Prostate gland (tissue), 2 donors: Measurements from ENCODE around the gene EFR3B. TPM values are rescaled to one million over a fixed set of nuclear protein-coding genes. Genes with fewer than 3 reads are reported as not detected.

ENCODE experiments used
- DNase-seq: peaks from one replicate; pipeline ENCODE4 v3.0.0-alpha.2; 2019; ENCODE audit warnings: low spot score
- H3K27ac ChIP-seq, 2 donors: fragments of 200-600 bp; sonication (generic); 2 replicates each; pipeline ENCODE4 v1.5.1; 2017 to 2019
- H3K27me3 ChIP-seq: fragments of 200-600 bp; sonication (generic); replicated peaks from 2 replicates; pipeline ENCODE4 v1.5.1; 2019; ENCODE audit not compliant: insufficient read depth
- H3K36me3 ChIP-seq, 2 donors: fragments of 200-600 bp; sonication (generic); 1 replicate in 1 of 2; 2 replicates in 1 of 2; pipeline versions ENCODE4 v1.5.1 to v1.8.1; 2017 to 2019
- H3K4me1 ChIP-seq: fragments of 200-600 bp; sonication (generic); replicated peaks from 2 replicates; pipeline ENCODE4 v1.5.1; 2019
- H3K4me3 ChIP-seq, 2 donors: fragments of 200-600 bp; sonication (generic); 2 replicates each; pipeline ENCODE4 v1.5.1; 2017 to 2019
- H3K9me3 ChIP-seq: fragments of 200-600 bp; sonication (generic); 2 replicates; pipeline ENCODE4 v1.5.1; 2017
- CTCF ChIP-seq, 4 experiments: fragments of 200-600 bp in 2 of 4; fragments of 450-650 bp in 2 of 4; sonication (generic) in 2 of 4; IDR thresholded peaks; 1 replicate in 3 of 4; 2 replicates in 1 of 4; pipeline ENCODE4 v1.5.1; 2016 to 2019; ENCODE audit warnings: antibody characterized with exemption in 4 of 4, mild to moderate bottlenecking in 2 of 4, moderate library complexity in 2 of 4
- POLR2A ChIP-seq: fragments of 450-650 bp; IDR thresholded peaks from one replicate; pipeline ENCODE4 v1.6.1; 2016; ENCODE audit warnings: antibody characterized with exemption, mild to moderate bottlenecking
- POLR2AphosphoS5 ChIP-seq: sonication (generic); formaldehyde crosslinking; IDR thresholded peaks from one replicate; pipeline ENCODE4 v1.6.1; 2017; ENCODE audit warnings: antibody characterized with exemption
- WGBS: methylation state at CpG from one replicate; pipeline ENCODE4 v1.1.5; 2018; 5-methylcytosine and 5-hydroxymethylcytosine counted together
- intact Hi-C: fragments of 100-400 bp; cut with DNase I; formaldehyde crosslinking; loops from one replicate; pipeline ENCODE4 v1.14.2; 2022
- total RNA-seq, 2 donors: library from RNA; depleted of rRNA; stranded (reverse); fragments of >200 nt; gene quantifications; one replicate each; pipeline ENCODE4 v1.1.0, GENCODE V29; 2016

The EFR3B gene
- total RNA-seq, 2 donors from 2014 or later = 0.14 to 1.6 TPM

- Histone ChIP-seq H3K27ac (no peak overlapping the region), H3K36me3 (no peaks in the 10 kb centered on the region), H3K27me3 (no peaks in the 10 kb centered on the region), H3K9me3 (no peaks in the 10 kb centered on the region), H3K4me1 (no peaks in the 10 kb centered on the region), H3K4me3 (no peak overlapping the region)
- DNase-seq = no peak
- no peak for TF ChIP-seq POLR2AphosphoS5
- TF ChIP-seq CTCF (IDR thresholded peaks at IDR 0.05) = no peak
- TF ChIP-seq POLR2A = no peak
- 100% methylated on average over 2 of the region's 2 CpGs for WGBS
- intact Hi-C loops = no loop called here
Measured at GRCh38 chr2:25066455-25066854, 24.6 kb downstream of the EFR3B start.

GRCh38 chr2:25068217-25068616, 26.3 kb downstream of the EFR3B start:
- Histone ChIP-seq H3K27ac (no peak overlapping the region), H3K36me3 (no peaks in the 10 kb centered on the region), H3K4me1 (no peaks in the 10 kb centered on the region), H3K27me3 (no peaks in the 10 kb centered on the region), H3K4me3 (no peak overlapping the region), H3K9me3 (no peaks in the 10 kb centered on the region)
- WGBS = 65% methylated on average over 5 of the region's 5 CpGs
- no peak for DNase-seq
- TF ChIP-seq POLR2A (no peak), POLR2AphosphoS5 (no peak), CTCF (IDR thresholded peaks at IDR 0.05) (no peak)
- intact Hi-C loops = no loop called here

GRCh38 chr2:25071966-25072365, 30.1 kb downstream of the EFR3B start:
- no peak for DNase-seq
- no peaks in the 10 kb centered on the region for H3K27me3 ChIP-seq
- WGBS = 92% methylated on average over 8 of the region's 8 CpGs
- no peaks in the 10 kb centered on the region for H3K4me1 ChIP-seq
- TF ChIP-seq POLR2AphosphoS5 (no peak), POLR2A (no peak), CTCF (IDR thresholded peaks at IDR 0.05) (no peak)
- no peak overlapping the region for H3K27ac ChIP-seq
- H3K36me3 ChIP-seq = no peaks in the 10 kb centered on the region
- intact Hi-C loops = no loop called here
- H3K4me3 ChIP-seq = no peak overlapping the region
- H3K9me3 ChIP-seq = no peaks in the 10 kb centered on the region

- TF ChIP-seq CTCF (IDR thresholded peaks at IDR 0.05) (no peak), POLR2A (no peak), POLR2AphosphoS5 (no peak)
- Histone ChIP-seq H3K36me3 (no peaks in the 10 kb centered on the region), H3K27me3 (no peaks in the 10 kb centered on the region), H3K4me1 (no peaks in the 10 kb centered on the region), H3K9me3 (no peaks in the 10 kb centered on the region), H3K4me3 (no peak overlapping the region), H3K27ac (no peak overlapping the region)
- WGBS = 53% methylated on average over 1 of the region's 1 CpG
- intact Hi-C loops = no loop called here
- no peak for DNase-seq
Measured at GRCh38 chr2:25072606-25073005, 30.7 kb downstream of the EFR3B start.

GRCh38 chr2:25073025-25073424, 31.1 kb downstream of the EFR3B start:
- H3K27me3 ChIP-seq = no peaks in the 10 kb centered on the region
- DNase-seq = no peak
- no peaks in the 10 kb centered on the region for H3K36me3 ChIP-seq
- no peaks in the 10 kb centered on the region for H3K9me3 ChIP-seq
- no peak overlapping the region for H3K27ac ChIP-seq
- WGBS = 85% methylated on average over 5 of the region's 5 CpGs
- intact Hi-C loops = no loop called here
- no peaks in the 10 kb centered on the region for H3K4me1 ChIP-seq
- TF ChIP-seq POLR2AphosphoS5 (no peak), CTCF (IDR thresholded peaks at IDR 0.05) (no peak), POLR2A (no peak)
- H3K4me3 ChIP-seq = no peak overlapping the region
